SK-N-MC (cell line): ENCODE measurements around the gene MOGAT2.
"Not testable (repeated sequence)": the region's sequence is repeated elsewhere in the genome, so short reads cannot be mapped to it uniquely, and the experiment has no call there.

Experiments
- DNase-seq: peaks from one replicate; pipeline ENCODE4 v3.0.0-alpha.2; 2011; ENCODE audit warnings: low read depth, low spot score
- H3K27ac ChIP-seq: fragments of 200-600 bp; sonication (generic); 2 replicates; pipeline ENCODE4 v1.5.1; 2016; ENCODE audit warnings: mixed run types
- H3K36me3 ChIP-seq: fragments of 200-600 bp; sonication (generic); 2 replicates; pipeline ENCODE4 v1.6.1; 2017; ENCODE audit warnings: antibody characterized with exemption, low read length, mixed read lengths; ENCODE audit not compliant: insufficient read depth
- H3K4me3 ChIP-seq: fragments of 200-600 bp; sonication (generic); 2 replicates; pipeline ENCODE4 v1.5.1; 2016
- H3K9ac ChIP-seq: fragments of 200-600 bp; sonication (generic); 2 replicates; pipeline ENCODE4 v1.8.0; 2017; ENCODE audit warnings: mixed run types, mixed read lengths; ENCODE audit not compliant: insufficient read length
- H3K9me3 ChIP-seq: fragments of 200-600 bp; sonication (generic); 2 replicates; pipeline ENCODE4 v1.6.1; 2017; ENCODE audit warnings: low read depth, mild to moderate bottlenecking, antibody characterized with exemption, low read length, moderate library complexity, mixed read lengths
- EZH2 ChIP-seq: fragments of 200-600 bp; sonication (generic); IDR thresholded peaks from one replicate; pipeline ENCODE4 v1.6.1; 2017; ENCODE audit warnings: antibody characterized with exemption
- FOXP2 ChIP-seq: optimal IDR thresholded peaks from 2 replicates; pipeline ENCODE3; 2011; ENCODE audit warnings: mild to moderate bottlenecking, moderate library complexity; ENCODE audit not compliant: insufficient read depth; ENCODE audit errors: extremely low read length, control extremely low read depth
- POLR2AphosphoS5 ChIP-seq: IDR thresholded peaks from 2 replicates; pipeline ENCODE4 v1.6.1; 2012; ENCODE audit warnings: mild to moderate bottlenecking, low read depth, low read length, borderline replicate concordance

The MOGAT2 gene

DNA sequence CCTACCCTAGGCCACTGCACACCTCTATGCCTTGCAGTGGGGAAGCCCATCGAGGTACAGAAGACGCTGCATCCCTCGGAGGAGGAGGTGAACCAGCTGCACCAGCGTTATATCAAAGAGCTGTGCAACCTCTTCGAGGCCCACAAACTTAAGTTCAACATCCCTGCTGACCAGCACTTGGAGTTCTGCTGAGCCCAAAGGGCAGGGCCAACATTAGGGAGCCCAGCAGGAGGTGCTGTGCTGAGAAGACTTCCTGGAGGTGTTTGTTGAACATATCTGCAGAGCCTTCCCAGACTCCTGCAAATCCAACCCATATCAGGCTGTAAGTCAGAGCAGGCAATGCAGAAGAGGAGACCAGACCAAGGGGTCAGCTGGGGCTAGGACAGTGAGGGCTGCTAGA is 13.5 kb downstream of the MOGAT2 start:
- Histone ChIP-seq H3K27ac (no peak overlapping the region), H3K9me3 (no peaks in the 10 kb centered on the region), H3K9ac (no peak overlapping the region), H3K36me3 (no peaks in the 10 kb centered on the region), H3K4me3 (no peak overlapping the region)
- TF ChIP-seq POLR2AphosphoS5 (no peak), FOXP2 (no peak), EZH2 (no peak)
- DNase-seq, result no peak

DNA sequence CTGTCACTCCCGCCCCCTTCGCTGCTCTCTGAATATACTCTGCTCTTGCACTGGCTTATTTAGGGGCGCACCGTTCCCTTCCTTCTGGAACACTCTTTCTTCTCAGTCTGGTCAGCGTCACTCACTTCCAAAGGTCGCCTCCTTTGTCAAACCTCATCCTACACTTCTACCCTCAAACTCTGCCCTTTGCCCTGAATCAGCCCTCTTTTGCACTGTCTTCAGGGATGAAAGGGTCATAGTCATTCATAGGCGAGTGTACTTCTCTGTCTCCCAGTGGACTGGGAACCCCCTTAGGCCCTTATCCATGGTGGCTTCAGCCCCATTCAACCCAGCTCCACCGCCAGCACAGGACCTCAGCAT is 15.4 kb downstream of the MOGAT2 start:
- H3K36me3 ChIP-seq, result no peaks in the 10 kb centered on the region
- no peak overlapping the region for H3K27ac ChIP-seq
- DNase-seq, result no peak
- TF ChIP-seq POLR2AphosphoS5, result no peak
- no peak for TF ChIP-seq FOXP2
- TF ChIP-seq EZH2, result no peak
- no peaks in the 10 kb centered on the region for H3K9me3 ChIP-seq
- no peak overlapping the region for H3K9ac ChIP-seq
- H3K4me3 ChIP-seq, result no peak overlapping the region

DNA sequence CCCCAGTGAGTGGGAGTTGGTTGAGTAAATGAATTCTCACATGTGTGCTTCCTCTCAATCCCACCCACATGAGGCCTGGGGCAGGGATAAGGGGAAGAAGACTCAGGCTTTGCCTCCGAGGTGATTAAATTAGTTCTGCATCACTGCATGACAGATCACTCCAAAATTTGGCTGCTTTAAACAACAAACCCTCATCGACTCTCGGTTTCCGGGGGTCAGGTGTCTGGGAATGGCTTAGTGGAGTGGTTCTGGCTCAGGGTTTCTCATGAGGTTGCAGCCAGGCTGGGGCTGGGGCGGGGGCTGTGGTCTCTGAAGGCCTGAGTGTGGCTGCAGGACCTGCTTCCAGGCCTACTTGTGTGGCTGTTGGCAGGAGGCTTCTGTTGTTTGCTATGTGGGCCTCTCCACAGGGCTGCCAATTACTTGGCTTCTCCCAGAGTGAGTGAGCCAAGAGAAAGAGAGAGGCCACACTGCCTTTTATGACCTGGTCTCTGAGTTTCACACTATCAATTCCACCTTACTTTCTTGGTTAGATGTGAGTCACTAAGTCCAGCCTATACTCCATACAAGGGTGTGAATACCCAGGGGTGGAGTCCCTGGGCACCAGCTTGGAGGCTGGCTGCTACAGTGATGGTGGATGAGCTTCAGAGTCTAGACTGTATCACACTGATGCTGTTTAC is 15.9 kb downstream of the MOGAT2 start:
- H3K9me3 ChIP-seq, result no peaks in the 10 kb centered on the region
- H3K36me3 ChIP-seq, result no peaks in the 10 kb centered on the region
- no peak overlapping the region for H3K27ac ChIP-seq
- TF ChIP-seq FOXP2, result no peak
- TF ChIP-seq POLR2AphosphoS5, result no peak
- no peak overlapping the region for H3K9ac ChIP-seq
- 0 out of 2 replicates have a peak overlapping the region, but pooled peaks have one; percentile 48 for H3K4me3 ChIP-seq
- DNase-seq, result peak; percentile 45

DNA sequence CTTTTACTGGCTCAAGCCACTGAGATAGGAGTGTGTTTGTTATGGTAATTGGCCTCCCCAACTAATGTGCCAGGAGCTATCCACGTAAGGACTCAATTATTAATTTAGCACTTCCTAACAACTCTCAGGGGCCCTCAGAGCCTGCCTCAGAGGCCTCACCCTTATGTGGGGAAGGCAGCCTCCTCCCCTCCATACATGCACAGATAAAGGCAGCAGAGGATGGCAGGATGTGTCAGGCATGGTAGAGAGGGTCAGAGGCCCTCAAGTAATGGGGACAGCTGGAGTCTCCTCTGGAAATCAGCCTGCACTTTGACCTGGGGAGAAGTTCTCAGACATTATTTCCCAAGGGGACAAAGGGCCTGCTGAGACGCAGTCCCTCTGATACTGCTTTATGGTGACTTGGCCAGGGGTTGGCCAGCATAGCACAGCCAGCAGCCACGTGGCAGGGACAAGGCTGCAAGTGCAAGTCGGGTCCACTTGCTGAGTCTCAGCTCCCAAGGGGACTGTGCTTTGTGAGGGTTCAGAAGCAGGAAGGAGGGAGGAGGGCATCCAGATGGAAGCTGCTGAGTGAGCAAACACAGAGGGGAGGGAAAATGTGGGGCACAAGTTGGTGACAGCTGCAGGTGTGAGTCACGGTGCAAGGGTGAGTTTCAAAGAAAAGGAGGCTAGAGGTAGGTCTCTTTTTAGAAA is 17.0 kb downstream of the MOGAT2 start:
- TF ChIP-seq EZH2 (no peak), POLR2AphosphoS5 (no peak), FOXP2 (no peak)
- Histone ChIP-seq H3K9me3 (no peaks in the 10 kb centered on the region), H3K4me3 (no peak overlapping the region), H3K36me3 (no peaks in the 10 kb centered on the region), H3K27ac (no peak overlapping the region), H3K9ac (no peak overlapping the region)
- DNase-seq, result no peak

DNA sequence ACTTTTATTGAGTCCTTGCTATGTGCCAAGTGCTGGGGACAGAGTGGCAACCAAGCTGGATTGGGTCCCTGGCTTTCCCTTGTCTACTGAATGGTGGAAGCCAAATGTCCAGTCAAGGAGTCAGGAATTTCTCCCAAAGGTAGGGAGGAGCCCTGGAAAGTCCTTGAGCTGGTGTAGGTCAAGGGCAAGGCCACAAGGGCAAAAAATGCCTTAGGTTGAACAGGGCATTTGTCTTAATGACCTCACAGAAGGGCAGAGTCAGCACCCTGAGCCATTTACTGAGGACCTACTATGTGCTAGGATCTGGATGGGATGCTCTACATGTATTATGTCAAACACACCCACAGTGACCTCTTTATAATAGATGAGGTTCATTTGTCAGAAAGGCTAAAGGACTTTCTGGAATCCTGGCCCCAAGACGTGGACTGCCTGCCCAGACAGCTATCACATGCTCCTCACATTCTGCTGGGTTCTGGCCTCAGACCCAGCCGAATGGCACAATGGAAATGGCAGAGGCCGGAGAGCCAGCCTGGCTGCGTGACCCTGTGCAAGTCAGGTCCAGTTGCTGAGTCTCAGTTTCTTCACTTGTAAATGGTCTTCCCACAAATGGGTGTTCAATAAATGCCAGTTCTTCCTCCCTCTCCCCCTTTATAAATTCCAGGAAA is 17.7 kb downstream of the MOGAT2 start:
- H3K36me3 ChIP-seq, result no peaks in the 10 kb centered on the region
- TF ChIP-seq EZH2 (no peak), FOXP2 (no peak), POLR2AphosphoS5 (no peak)
- H3K9me3 ChIP-seq, result no peaks in the 10 kb centered on the region
- DNase-seq, result no peak
- no peak overlapping the region for H3K27ac ChIP-seq
- no peak overlapping the region for H3K4me3 ChIP-seq
- H3K9ac ChIP-seq, result no peak overlapping the region

DNA sequence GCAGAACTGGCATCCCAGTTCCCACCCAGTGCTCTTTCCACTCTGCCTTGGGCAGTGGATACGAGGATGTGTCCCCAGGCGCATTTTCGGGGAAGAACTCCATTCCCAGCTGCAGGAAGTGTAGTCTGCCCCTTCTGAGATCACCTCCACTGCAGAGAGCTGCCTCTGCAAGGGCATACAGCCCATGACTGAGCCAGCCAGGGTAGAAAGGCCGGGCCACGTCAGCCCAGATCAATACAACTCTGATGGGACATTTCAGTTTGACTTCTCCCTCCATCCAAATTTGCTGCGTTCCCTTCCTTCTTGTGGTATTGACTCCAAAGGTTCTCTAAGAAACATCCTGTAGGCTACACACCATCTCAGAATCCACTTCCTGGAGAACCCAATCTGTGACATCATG is 19.7 kb downstream of the MOGAT2 start:
- Histone ChIP-seq H3K9me3 (no peaks in the 10 kb centered on the region), H3K36me3 (no peaks in the 10 kb centered on the region), H3K4me3 (no peak overlapping the region), H3K9ac (no peak overlapping the region), H3K27ac (no peak overlapping the region)
- no peak for DNase-seq
- no peak for TF ChIP-seq EZH2
- no peak for TF ChIP-seq FOXP2
- TF ChIP-seq POLR2AphosphoS5, result no peak

DNA sequence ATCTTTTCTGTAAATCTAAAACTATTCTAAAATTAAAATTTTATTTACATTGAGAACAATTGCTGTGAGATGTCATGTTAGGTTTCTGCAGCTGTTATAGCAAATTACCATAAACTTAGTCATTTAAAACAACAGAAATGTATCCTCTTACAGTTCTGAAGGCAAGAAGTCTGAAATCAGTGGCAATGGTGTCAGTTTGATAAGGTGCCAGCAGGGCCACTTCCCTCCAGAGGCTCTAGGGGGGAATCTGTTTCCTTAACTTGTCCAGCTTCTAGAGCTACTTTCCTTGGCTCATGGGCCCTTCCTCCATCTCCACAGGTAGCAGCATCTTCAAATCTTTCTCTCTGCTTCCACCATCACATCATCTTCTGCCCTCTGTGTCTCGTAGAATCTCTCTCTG is 23.0 kb downstream of the MOGAT2 start:
- no peaks in the 10 kb centered on the region for H3K9me3 ChIP-seq
- DNase-seq, result no peak
- no peak for TF ChIP-seq EZH2
- TF ChIP-seq POLR2AphosphoS5, result no peak
- no peak for TF ChIP-seq FOXP2
- no peak overlapping the region for H3K9ac ChIP-seq
- H3K4me3 ChIP-seq, result no peak overlapping the region
- no peaks in the 10 kb centered on the region for H3K36me3 ChIP-seq
- no peak overlapping the region for H3K27ac ChIP-seq

DNA sequence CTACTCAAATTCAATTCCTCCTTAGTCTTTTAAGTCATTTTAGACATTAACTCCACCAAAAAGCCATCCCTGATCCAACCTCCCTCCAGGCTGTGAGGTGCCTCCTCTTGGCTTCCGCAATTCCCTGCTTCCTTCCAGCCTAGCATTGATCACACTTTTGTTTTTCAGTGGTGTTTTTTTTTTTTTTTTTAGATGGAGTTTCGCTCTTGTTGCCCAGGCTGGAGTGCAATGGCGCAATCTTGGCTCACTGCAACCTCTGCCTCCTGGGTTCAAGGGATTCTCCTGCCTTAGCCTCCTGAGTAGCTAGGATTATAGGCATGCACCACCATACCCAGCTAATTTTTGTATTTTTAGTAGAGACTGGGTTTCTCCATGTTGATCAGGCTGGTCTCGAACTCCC is 25.5 kb downstream of the MOGAT2 start:
- DNase-seq, H3K4me3 ChIP-seq, H3K36me3 ChIP-seq, H3K9me3 ChIP-seq, H3K27ac ChIP-seq, H3K9ac ChIP-seq: not testable (repeated sequence)
